Natural killer cell (primary cell): Measurements from ENCODE around the gene SERTAD3. TPM values are rescaled to one million over a fixed set of nuclear protein-coding genes. Genes with fewer than 3 reads are reported as not detected.

Source experiments
- ATAC-seq, 3 donors: fragments of 150-1000 bp in 2 of 3; fragments of 200-7000 bp in 1 of 3; cut with Tn5 transposase; 1 replicate in 1 of 3; 2 replicates in 2 of 3; pipeline ENCODE4 v1.10.0; 2021; ENCODE audit warnings: mild to moderate bottlenecking in 2 of 3, moderate library complexity in 2 of 3
- DNase-seq, 2 donors: peaks; one replicate each; pipeline versions ENCODE4 v3.0.0 to v3.0.0-alpha.2; 2013 to 2021; ENCODE audit warnings: mixed read lengths in 1 of 2
- H3K27ac ChIP-seq: one replicate; pipeline ENCODE4 v1.5.1; 2013; ENCODE audit warnings: mild to moderate bottlenecking, low read length
- H3K27me3 ChIP-seq: one replicate; pipeline ENCODE4 v1.6.1; 2013; ENCODE audit warnings: low read length; ENCODE audit not compliant: control insufficient read depth, insufficient read depth
- H3K36me3 ChIP-seq: one replicate; pipeline ENCODE4 v1.6.1; 2013; ENCODE audit warnings: low read length; ENCODE audit not compliant: control insufficient read depth, insufficient read depth
- H3K4me1 ChIP-seq: one replicate; pipeline ENCODE4 v1.6.1; 2013; ENCODE audit warnings: low read length; ENCODE audit not compliant: control insufficient read depth, insufficient read depth
- H3K4me3 ChIP-seq: one replicate; pipeline ENCODE4 v1.5.1; 2013; ENCODE audit warnings: low read length
- H3K9me3 ChIP-seq: one replicate; pipeline ENCODE4 v1.6.1; 2013; ENCODE audit warnings: low read length; ENCODE audit not compliant: control insufficient read depth, insufficient read depth
- H3K27ac Mint-ChIP-seq, 2 donors: one replicate each; pipeline ENCODE4 v1.8.0; 2022; ENCODE audit warnings: mild to moderate bottlenecking in 2 of 2, mixed read lengths in 2 of 2, moderate library complexity in 1 of 2
- H3K27me3 Mint-ChIP-seq, 2 donors: one replicate each; pipeline ENCODE4 v1.8.0; 2022; ENCODE audit warnings: low read depth in 2 of 2, mixed read lengths in 2 of 2
- H3K36me3 Mint-ChIP-seq: one replicate; pipeline ENCODE4 v1.8.0; 2022; ENCODE audit warnings: mixed read lengths
- H3K4me1 Mint-ChIP-seq, 2 donors: one replicate each; pipeline ENCODE4 v1.8.0; 2022; ENCODE audit warnings: mixed read lengths in 2 of 2
- H3K4me3 Mint-ChIP-seq: one replicate; pipeline ENCODE4 v1.8.0; 2022; ENCODE audit warnings: mild to moderate bottlenecking, moderate library complexity, mixed read lengths
- H3K9me3 Mint-ChIP-seq, 2 donors: one replicate each; pipeline ENCODE4 v1.8.0; 2022; ENCODE audit warnings: mixed read lengths in 2 of 2
- WGBS: methylation state at CpG from one replicate; pipeline ENCODE4 v1.1.7; 2013; ENCODE audit warnings: missing lambda C conversion rate; ENCODE audit not compliant: insufficient coverage; 5-methylcytosine and 5-hydroxymethylcytosine counted together
- intact Hi-C: fragments of 100-400 bp; cut with micrococcal nuclease; formaldehyde crosslinking; loops from one replicate; pipeline ENCODE4 v1.14.2; 2022
- total RNA-seq, 4 donors: library from RNA; stranded (reverse); fragments of 120-200 nt in 1 of 4; gene quantifications; one replicate each; pipeline versions ENCODE4 v1.2.3 to v1.2.4, GENCODE V29; 2013 to 2022
- TF ChIP-seq, protein P1 (sequence below): fragments of 200-600 bp; IDR thresholded peaks from one replicate; pipeline ENCODE4 v1.8.0; 2022; ENCODE audit warnings: antibody characterized with exemption

The SERTAD3 gene
- total RNA-seq, 3 donors from 2014 or later (not counting 1 experiment from before 2014, with no cell fraction given) = 57.3 to 102 (median 83.3) TPM

- Mint-ChIP-seq H3K36me3 (no peaks in the 10 kb centered on the region), H3K4me3 (no peak overlapping the region), H3K4me1 (peaks cover 31 to 59% of the 10 kb centered on the region in 2 donors), H3K27ac (peak overlapping the region; percentile 72 to 82), H3K27me3 (peaks cover 0 to 3% of the 10 kb centered on the region in 2 donors), H3K9me3 (no peaks in the 10 kb centered on the region)
- no peak overlapping the region for H3K27ac ChIP-seq
- intact Hi-C loops = no loop called here
- TF ChIP-seq, protein P1, sequence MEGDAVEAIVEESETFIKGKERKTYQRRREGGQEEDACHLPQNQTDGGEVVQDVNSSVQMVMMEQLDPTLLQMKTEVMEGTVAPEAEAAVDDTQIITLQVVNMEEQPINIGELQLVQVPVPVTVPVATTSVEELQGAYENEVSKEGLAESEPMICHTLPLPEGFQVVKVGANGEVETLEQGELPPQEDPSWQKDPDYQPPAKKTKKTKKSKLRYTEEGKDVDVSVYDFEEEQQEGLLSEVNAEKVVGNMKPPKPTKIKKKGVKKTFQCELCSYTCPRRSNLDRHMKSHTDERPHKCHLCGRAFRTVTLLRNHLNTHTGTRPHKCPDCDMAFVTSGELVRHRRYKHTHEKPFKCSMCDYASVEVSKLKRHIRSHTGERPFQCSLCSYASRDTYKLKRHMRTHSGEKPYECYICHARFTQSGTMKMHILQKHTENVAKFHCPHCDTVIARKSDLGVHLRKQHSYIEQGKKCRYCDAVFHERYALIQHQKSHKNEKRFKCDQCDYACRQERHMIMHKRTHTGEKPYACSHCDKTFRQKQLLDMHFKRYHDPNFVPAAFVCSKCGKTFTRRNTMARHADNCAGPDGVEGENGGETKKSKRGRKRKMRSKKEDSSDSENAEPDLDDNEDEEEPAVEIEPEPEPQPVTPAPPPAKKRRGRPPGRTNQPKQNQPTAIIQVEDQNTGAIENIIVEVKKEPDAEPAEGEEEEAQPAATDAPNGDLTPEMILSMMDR = no peak
- H3K27me3 ChIP-seq = no peaks in the 10 kb centered on the region
- ATAC-seq (no peak), DNase-seq (no peak)
- H3K9me3 ChIP-seq = no peaks in the 10 kb centered on the region
- peaks cover 55% of the 10 kb centered on the region for H3K4me1 ChIP-seq
- peaks cover 8% of the 10 kb centered on the region for H3K36me3 ChIP-seq
- 74% methylated on average over 3 of the region's 3 CpGs for WGBS
- no peak overlapping the region for H3K4me3 ChIP-seq
Observed at GRCh38 chr19:40418040-40418439, 26.1 kb downstream of the SERTAD3 start.

- TF ChIP-seq, protein P1 = no peak
- DNase-seq (no peak), ATAC-seq (no peak)
- Mint-ChIP-seq H3K4me1 (peaks cover 31 to 61% of the 10 kb centered on the region in 2 donors), H3K9me3 (no peaks in the 10 kb centered on the region), H3K4me3 (no peak overlapping the region), H3K27ac (peak overlapping the region; percentile 72 to 82), H3K36me3 (no peaks in the 10 kb centered on the region), H3K27me3 (peaks cover 0 to 3% of the 10 kb centered on the region in 2 donors)
- WGBS = 82% methylated on average over 4 of the region's 4 CpGs
- Histone ChIP-seq H3K4me3 (no peak overlapping the region), H3K36me3 (peaks cover 4% of the 10 kb centered on the region), H3K27ac (peak overlapping the region; percentile 36), H3K4me1 (peaks cover 60% of the 10 kb centered on the region), H3K9me3 (no peaks in the 10 kb centered on the region), H3K27me3 (no peaks in the 10 kb centered on the region)
- intact Hi-C loops = no loop called here
Observed at GRCh38 chr19:40417643-40417981, 26.5 kb downstream of the SERTAD3 start.

GRCh38 chr19:40416918-40417642, 27.1 kb downstream of the SERTAD3 start:
- peak overlapping the region; percentile 36 for H3K27ac ChIP-seq
- Mint-ChIP-seq H3K36me3 (no peaks in the 10 kb centered on the region), H3K27ac (peak overlapping the region; percentile 72 to 82), H3K4me3 (peak overlapping the region; percentile 15), H3K9me3 (no peaks in the 10 kb centered on the region), H3K27me3 (peaks cover 0 to 3% of the 10 kb centered on the region in 2 donors), H3K4me1 (peaks cover 31 to 61% of the 10 kb centered on the region in 2 donors)
- ATAC-seq (no peak), DNase-seq (no peak)
- intact Hi-C loops = no loop called here
- peaks cover 62% of the 10 kb centered on the region for H3K4me1 ChIP-seq
- no peak overlapping the region for H3K4me3 ChIP-seq
- TF ChIP-seq, protein P1 = no peak
- no peaks in the 10 kb centered on the region for H3K9me3 ChIP-seq
- 34% methylated on average over 15 of the region's 16 CpGs for WGBS
- H3K27me3 ChIP-seq = no peaks in the 10 kb centered on the region
- H3K36me3 ChIP-seq = no peaks in the 10 kb centered on the region

GRCh38 chr19:40415768-40416167, 28.4 kb downstream of the SERTAD3 start:
- no peaks in the 10 kb centered on the region for H3K9me3 Mint-ChIP-seq
- no peak overlapping the region for H3K27ac Mint-ChIP-seq
- TF ChIP-seq, protein P1 = no peak
- Histone ChIP-seq H3K4me1 (peaks cover 58% of the 10 kb centered on the region), H3K27me3 (no peaks in the 10 kb centered on the region), H3K9me3 (no peaks in the 10 kb centered on the region), H3K4me3 (no peak overlapping the region), H3K36me3 (no peaks in the 10 kb centered on the region), H3K27ac (no peak overlapping the region)
- H3K27me3 Mint-ChIP-seq = peaks cover 0 to 3% of the 10 kb centered on the region in 2 donors
- peaks cover 31 to 52% of the 10 kb centered on the region in 2 donors for H3K4me1 Mint-ChIP-seq
- 95% methylated on average over 2 of the region's 2 CpGs for WGBS
- no peaks in the 10 kb centered on the region for H3K36me3 Mint-ChIP-seq
- no peak overlapping the region for H3K4me3 Mint-ChIP-seq
- intact Hi-C loops = no loop called here
- DNase-seq = no peak
- no peak for ATAC-seq
